GM12873 (cell line): Measurements from ENCODE around the gene MAGEA11.

Experiments used
- CTCF ChIP-seq: IDR thresholded peaks from 2 replicates; pipeline ENCODE4 v1.5.1; 2012; ENCODE audit warnings: low read depth, mild to moderate bottlenecking, moderate library complexity, low read length, control low read depth; ENCODE audit not compliant: insufficient read depth; ENCODE audit errors: missing control alignments

The MAGEA11 gene

GRCh38 chrX:149758068-149758714, 46.3 kb downstream of the MAGEA11 start:
- TF ChIP-seq CTCF, result no peak

GRCh38 chrX:149759824-149760223, 48.0 kb downstream of the MAGEA11 start:
- no peak for TF ChIP-seq CTCF

- no peak for TF ChIP-seq CTCF
These were observed 49.1 kb downstream of the MAGEA11 start for GRCh38 chrX:149760965-149761364.

- no peak for TF ChIP-seq CTCF
These were observed 51.1 kb downstream of the MAGEA11 start for GRCh38 chrX:149762696-149763614.
